GM23338 (cell line): Measurements from ENCODE around the gene PDHX.

Source experiments
- CTCF ChIP-seq, 2 experiments: fragments of 200-600 bp in 1 of 2; sonication (generic) in 1 of 2; conservative IDR thresholded peaks; 2 replicates each; pipeline versions ENCODE4 v1.5.1 to v1.6.1; 2016 to 2017; ENCODE audit warnings: antibody characterized with exemption in 2 of 2, low read depth in 2 of 2, mild to moderate bottlenecking in 2 of 2, moderate library complexity in 1 of 2
- EZH2 ChIP-seq: fragments of 200-600 bp; sonication (generic); IDR thresholded peaks from one replicate; pipeline ENCODE4 v1.8.0; 2017; ENCODE audit warnings: antibody characterized with exemption, mild to moderate bottlenecking, low read depth; ENCODE audit not compliant: unreplicated experiment

DNA sequence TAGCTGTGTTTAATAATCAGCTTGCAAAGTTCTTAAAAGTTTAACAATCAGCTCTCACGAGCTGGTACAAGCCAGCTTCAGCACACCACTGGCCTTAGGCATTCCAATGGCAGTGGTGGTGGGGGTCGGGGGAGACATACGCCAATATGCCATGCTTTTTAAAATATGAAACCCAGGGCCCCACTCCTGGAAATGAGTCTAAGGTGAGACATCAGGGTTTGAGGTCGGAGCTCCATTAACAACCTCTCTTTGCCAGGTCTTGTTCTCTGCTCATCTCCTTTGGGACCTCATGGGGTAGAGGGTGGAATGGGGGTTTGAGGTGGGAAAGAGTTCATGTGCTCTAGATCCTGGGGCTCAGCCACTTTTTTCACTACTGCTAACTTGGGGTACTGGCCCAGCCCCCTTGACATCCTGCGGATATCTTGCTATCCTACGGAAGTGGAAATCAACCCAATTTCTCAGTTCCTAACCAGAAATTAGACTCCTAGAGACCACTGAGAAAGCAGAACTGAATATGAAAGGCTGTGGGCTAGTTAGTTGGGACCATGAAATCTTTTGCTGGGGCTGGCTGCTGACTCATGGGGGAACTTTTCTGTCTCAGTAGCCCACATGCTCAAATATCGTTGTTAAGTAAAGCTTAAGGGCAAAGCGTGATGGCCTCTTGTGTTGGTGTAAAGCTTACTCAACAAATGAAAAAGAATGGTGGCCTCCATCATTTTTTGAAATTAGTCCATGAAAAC is 90.1 kb downstream of the PDHX start:
- TF ChIP-seq CTCF (conservative IDR thresholded peaks at IDR 0.05; ENCODE audit: low read depth in 2 of 2): no peak
- no peak for TF ChIP-seq EZH2
